ENCODE measurements around the gene MOV10. TPM values are rescaled to one million over a fixed set of nuclear protein-coding genes. Genes with fewer than 3 reads are reported as not detected.

Gene MOV10
- total and polyA plus RNA-seq, 2 donors (not counting 1 experiment from before 2014, with no cell fraction given): 31.0 to 46.2 TPM

- Histone ChIP-seq H3K9me3 (ENCODE audit: control extremely low read depth in 1 of 3, control insufficient read depth in 2 of 3, insufficient read depth in 1 of 3, low read length in 2 of 3) (no peaks in the 10 kb centered on the region), H3K4me3 (ENCODE audit: control extremely low read depth in 1 of 5, extremely low read depth in 1 of 5, insufficient read depth in 1 of 5, low read depth in 2 of 5, low read length in 4 of 5) (no peak overlapping the region), H2AFZ (ENCODE audit: insufficient read depth, low read depth, low read length, poor library complexity, severe bottlenecking) (no peak overlapping the region), H3K4me1 (ENCODE audit: control insufficient read depth in 2 of 2, insufficient read depth in 2 of 2, low read length in 2 of 2) (peaks cover 25 to 30% of the 10 kb centered on the region in 2 donors), H3K4me2 (replicated peaks; ENCODE audit: low read depth, low read length, poor library complexity, severe bottlenecking) (no peak overlapping the region), H3K9ac (ENCODE audit: low read length) (no peak overlapping the region), H3K36me3 (replicated peaks in 1 of 2; ENCODE audit: control extremely low read depth in 1 of 2, control insufficient read depth in 1 of 2, extremely low read depth in 1 of 2, insufficient read depth in 2 of 2, low read length in 1 of 2) (peaks cover 0 to under 1% of the 10 kb centered on the region in 2 experiments), H3K27ac (ENCODE audit: low read length in 2 of 2) (no peak overlapping the region), H3K27me3 (replicated peaks in 1 of 4; ENCODE audit: control extremely low read depth in 1 of 4, control insufficient read depth in 3 of 4, insufficient read depth in 4 of 4, low read length in 3 of 4) (no peaks in the 10 kb centered on the region), H4K20me1 (ENCODE audit: control insufficient read depth, insufficient read depth, low read length, poor library complexity, severe bottlenecking) (no peaks in the 10 kb centered on the region), H3K79me2 (ENCODE audit: control insufficient read depth, insufficient read depth, low read length) (peaks cover 18% of the 10 kb centered on the region)
- no peak overlapping the region for H3K27ac Mint-ChIP-seq
- 100% methylated on average over 2 of the region's 4 CpGs for WGBS (ENCODE audit: insufficient coverage)
- H3K9me3 Mint-ChIP-seq (ENCODE audit: insufficient read depth): no peaks in the 10 kb centered on the region
- ATAC-seq (ENCODE audit: low read depth) (no peak), DNase-seq (no peak)
- intact Hi-C loops (cut with micrococcal nuclease): loop anchor here (10.0 kb wide), 3 partner anchors 173 to 283 kb away; partner anchors contain the start of genes CTTNBP2NL and WNT2B
- no peak for TF ChIP-seq CTCF (IDR thresholded peaks at IDR 0.05)
- TF ChIP-seq EZH2 (IDR thresholded peaks at IDR 0.05; ENCODE audit: borderline replicate concordance, insufficient read depth, low read depth, low read length, poor library complexity, severe bottlenecking): no peak
- ChIA-PET POLR2A (no interaction called here), CTCF (interaction anchor here (7.0 kb wide), 1 partner anchor 32 kb away, joined by 62 read pairs; the partner anchor contains the start of gene RHOC)
- H3K27me3 Mint-ChIP-seq: no peaks in the 10 kb centered on the region
- no peak overlapping the region for H3K4me3 Mint-ChIP-seq
- peaks cover 30% of the 10 kb centered on the region for H3K4me1 Mint-ChIP-seq
Observed at GRCh38 chr1:112677501-112677900, 3.0 kb downstream of the MOV10 start.

GRCh38 chr1:112678605-112679004 is 4.1 kb downstream of the MOV10 start:
- POLR2A ChIA-PET: no interaction called here
- no peak overlapping the region for H3K27ac Mint-ChIP-seq

More at GRCh38 chr1:112678605-112679004, 4.1 kb downstream of the MOV10 start:
- intact Hi-C loops (cut with micrococcal nuclease): loop anchor here (10.0 kb wide), 3 partner anchors 174 to 284 kb away; partner anchors contain the start of genes CTTNBP2NL and WNT2B
- no peaks in the 10 kb centered on the region for H3K27me3 ChIP-seq (replicated peaks in 1 of 4; ENCODE audit: control extremely low read depth in 1 of 4, control insufficient read depth in 3 of 4, insufficient read depth in 4 of 4, low read length in 3 of 4)
- Mint-ChIP-seq H3K27me3 (no peaks in the 10 kb centered on the region), H3K4me3 (no peak overlapping the region), H3K9me3 (ENCODE audit: insufficient read depth) (no peaks in the 10 kb centered on the region), H3K4me1 (peaks cover 24% of the 10 kb centered on the region)
- H2AFZ ChIP-seq (ENCODE audit: insufficient read depth, low read depth, low read length, poor library complexity, severe bottlenecking): no peak overlapping the region
- CTCF ChIA-PET: no interaction called here
- H4K20me1 ChIP-seq (ENCODE audit: control insufficient read depth, insufficient read depth, low read length, poor library complexity, severe bottlenecking): no peaks in the 10 kb centered on the region
- H3K4me1 ChIP-seq (ENCODE audit: control insufficient read depth in 2 of 2, insufficient read depth in 2 of 2, low read length in 2 of 2): peaks cover 24 to 27% of the 10 kb centered on the region in 2 donors
- H3K79me2 ChIP-seq (ENCODE audit: control insufficient read depth, insufficient read depth, low read length): peaks cover 18% of the 10 kb centered on the region
- WGBS (ENCODE audit: insufficient coverage): 100% methylated on average over 3 of the region's 3 CpGs
- ATAC-seq (ENCODE audit: low read depth): no peak
- H3K36me3 ChIP-seq (replicated peaks in 1 of 2; ENCODE audit: control extremely low read depth in 1 of 2, control insufficient read depth in 1 of 2, extremely low read depth in 1 of 2, insufficient read depth in 2 of 2, low read length in 1 of 2): peaks cover 0 to 1% of the 10 kb centered on the region in 2 experiments
- TF ChIP-seq EZH2 (IDR thresholded peaks at IDR 0.05; ENCODE audit: borderline replicate concordance, insufficient read depth, low read depth, low read length, poor library complexity, severe bottlenecking): no peak
- TF ChIP-seq CTCF (IDR thresholded peaks at IDR 0.05): no peak
- no peak overlapping the region for H3K4me3 ChIP-seq (ENCODE audit: control extremely low read depth in 1 of 5, extremely low read depth in 1 of 5, insufficient read depth in 1 of 5, low read depth in 2 of 5, low read length in 4 of 5)
- no peak overlapping the region for H3K9ac ChIP-seq (ENCODE audit: low read length)
- DNase-seq: no peak
- H3K9me3 ChIP-seq (ENCODE audit: control extremely low read depth in 1 of 3, control insufficient read depth in 2 of 3, insufficient read depth in 1 of 3, low read length in 2 of 3): no peaks in the 10 kb centered on the region
- no peak overlapping the region for H3K27ac ChIP-seq (ENCODE audit: low read length in 2 of 2)
- no peak overlapping the region for H3K4me2 ChIP-seq (replicated peaks; ENCODE audit: low read depth, low read length, poor library complexity, severe bottlenecking)
